Measurements from ENCODE around the gene NCKAP5L.

Gene NCKAP5L

DNA sequence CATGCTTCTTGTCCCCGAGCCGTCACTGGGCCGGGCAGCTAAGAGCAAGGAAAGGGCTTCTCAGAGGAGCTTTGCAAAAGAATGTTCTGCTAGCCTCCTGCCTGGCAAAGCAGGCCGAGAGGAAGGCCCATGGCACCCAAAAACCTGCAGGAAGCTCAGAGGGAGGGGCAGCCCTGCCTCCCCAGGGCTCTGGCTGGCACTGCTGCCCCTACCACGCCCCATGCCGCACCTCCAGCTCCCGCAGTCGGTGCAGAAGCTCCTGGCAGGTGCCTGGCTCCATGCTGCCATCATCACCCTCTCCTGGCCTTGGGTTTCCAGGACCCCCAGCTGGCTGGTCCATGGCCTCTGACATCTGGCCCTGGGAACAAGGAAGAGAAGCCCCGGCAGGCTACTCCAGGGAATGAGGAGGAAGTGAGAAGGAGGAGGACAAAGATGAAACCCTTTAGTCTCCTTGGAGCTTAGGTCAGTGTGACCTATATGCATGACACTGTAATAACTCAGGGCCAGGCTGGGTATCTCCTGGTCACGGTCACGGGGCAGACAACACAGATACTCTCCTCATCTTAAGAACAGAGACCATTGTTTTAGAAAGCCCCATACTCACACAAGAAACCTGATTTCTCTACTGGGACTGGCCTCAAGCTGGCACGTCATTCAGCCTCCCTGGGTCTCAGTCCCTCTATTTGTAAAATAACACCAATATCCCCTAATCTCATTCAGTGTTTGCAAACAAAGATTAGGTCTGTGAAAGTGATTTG, 24.3 kb downstream of the NCKAP5L start:
- no peak for DNase-seq (ENCODE audit: low read depth in 1 of 2, low spot score in 1 of 2)

DNA sequence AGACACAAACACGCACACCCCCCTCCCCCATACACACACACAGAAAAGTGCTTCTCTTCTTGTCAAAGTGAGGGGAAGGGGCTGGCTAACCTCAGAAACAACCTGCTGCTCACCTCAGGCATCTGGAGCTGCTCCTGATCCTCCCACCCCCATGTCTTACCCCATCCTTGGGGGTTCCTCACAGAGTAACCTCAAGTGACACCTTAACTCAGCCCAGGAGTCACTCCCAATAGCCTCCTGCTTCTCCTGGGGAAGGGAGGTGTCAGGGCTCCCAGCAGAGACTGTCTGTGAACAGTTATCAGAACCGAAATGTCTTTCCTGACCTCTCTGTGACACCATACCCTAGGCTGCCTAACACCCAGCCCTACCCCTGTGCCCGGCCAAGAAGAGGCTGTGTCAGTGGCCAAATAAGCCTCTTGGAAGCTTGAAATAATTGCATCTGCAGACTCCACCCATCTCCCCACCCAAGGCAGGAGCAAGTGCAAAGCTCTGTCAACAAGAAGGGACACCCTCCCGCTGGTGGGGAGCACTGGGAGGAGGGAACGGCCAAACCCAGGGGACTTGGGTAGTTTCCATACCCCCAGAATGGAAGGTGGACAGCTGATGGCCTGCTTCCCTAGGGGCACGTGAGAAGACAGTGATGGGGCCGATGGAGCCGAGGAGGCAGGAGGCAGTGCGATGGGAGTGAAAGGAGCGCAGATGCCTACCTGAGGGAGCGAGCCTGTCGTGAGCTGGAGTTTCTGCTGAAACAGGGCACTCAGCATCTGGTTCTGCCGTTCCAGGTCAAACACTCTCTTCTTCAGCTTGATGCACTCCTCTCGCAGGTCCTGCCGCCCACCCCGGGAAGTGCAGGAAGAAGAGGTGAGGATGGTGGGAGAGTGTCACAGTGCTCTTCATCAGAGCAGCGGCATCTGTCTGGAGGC, 26.8 kb downstream of the NCKAP5L start:
- DNase-seq (ENCODE audit: low read depth in 1 of 2, low spot score in 1 of 2), result no peak

DNA sequence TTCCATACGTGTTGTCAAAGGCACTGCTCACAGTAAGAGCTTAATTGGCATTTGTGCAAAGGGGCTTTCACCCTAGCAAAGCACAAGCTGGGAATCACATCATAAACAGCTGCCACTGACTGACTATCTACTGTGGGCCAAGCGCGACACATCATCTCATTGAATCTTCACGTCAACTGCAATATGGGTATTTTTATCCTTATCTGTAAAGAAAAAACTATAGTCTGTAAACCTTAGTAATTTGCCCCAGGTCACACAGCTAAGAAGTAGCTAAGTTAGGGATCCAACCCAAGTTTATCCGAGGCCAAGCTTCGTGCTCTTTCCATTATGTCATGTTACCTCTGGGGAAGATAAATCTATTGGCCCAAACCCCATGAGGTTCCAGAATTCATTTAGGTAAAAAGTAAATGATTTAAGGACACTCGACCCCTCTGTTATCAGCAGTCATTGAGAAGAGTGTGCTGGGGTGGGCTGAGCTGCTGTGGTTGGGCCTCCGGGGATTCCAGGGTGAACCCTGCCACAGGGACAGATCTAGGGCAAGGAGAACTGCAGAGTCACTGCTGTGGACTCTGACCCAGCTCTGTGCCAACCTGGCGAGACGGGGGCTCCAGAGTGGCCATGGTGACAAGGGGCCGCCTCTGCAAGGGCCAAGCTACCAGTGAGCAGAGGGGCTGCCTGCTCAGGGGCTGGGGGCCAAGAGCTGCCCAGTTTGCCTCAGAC, 27.6 kb downstream of the NCKAP5L start:
- DNase-seq (ENCODE audit: low read depth in 1 of 2, low spot score in 1 of 2), result no peak

DNA sequence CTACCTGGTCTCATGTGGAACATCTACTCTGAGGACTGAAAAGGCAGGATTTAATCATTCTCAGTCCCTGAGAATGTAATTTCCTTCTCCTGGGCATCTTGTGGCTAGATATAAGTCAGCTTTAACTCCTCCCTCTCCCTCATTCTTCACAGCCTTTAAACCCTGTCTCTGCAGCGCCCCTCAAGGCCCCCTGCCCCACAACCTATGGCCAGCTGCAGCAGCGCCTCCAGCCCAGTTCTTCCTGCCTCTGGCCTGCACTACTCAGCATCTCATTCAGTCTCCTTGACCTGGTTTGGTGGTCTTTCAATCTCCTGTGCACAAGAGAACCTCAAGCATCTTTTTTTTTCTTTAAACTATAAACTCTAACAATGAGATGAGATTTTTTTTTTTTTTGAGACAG, 29.3 kb downstream of the NCKAP5L start:
- DNase-seq (ENCODE audit: low read depth in 1 of 2, low spot score in 1 of 2), result no peak

DNA sequence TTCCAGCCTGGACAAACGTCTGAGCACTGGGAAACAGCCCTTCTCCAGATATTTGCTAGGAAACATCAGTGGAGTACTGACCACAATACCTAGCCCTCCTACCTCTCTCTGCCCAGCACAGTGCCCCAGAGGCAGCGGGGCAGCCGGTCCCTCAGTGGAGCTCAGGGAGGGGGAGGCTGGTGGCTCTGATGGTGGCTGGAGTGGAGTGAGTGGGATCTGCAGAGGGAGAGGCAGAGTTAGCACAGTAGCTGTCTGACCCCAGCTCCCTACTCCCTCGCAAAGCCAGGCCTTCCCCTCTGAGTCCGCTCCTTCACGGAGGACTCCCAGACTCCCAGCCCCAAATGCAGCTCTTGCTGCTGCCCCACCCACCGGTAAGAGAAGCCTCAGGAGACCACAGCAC, 30.0 kb downstream of the NCKAP5L start:
- no peak for DNase-seq (ENCODE audit: low read depth in 1 of 2, low spot score in 1 of 2)

DNA sequence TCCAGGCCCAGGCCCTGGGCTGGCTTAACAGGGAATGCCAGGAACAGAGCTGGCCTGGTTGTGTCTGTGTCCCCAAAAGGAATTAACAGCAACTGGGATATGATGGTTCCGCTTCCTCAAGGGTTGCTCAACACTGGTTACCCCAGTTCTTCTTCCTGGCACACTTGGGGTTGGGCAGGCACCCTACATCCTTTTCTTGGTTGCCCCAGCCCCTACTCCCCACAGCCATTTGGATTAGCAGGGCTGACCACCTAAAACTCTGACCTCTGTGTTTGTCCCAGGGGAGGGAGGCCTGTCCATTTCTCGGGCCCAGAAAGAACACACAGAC, 30.8 kb downstream of the NCKAP5L start:
- DNase-seq (ENCODE audit: low read depth in 1 of 2, low spot score in 1 of 2), result no peak

DNA sequence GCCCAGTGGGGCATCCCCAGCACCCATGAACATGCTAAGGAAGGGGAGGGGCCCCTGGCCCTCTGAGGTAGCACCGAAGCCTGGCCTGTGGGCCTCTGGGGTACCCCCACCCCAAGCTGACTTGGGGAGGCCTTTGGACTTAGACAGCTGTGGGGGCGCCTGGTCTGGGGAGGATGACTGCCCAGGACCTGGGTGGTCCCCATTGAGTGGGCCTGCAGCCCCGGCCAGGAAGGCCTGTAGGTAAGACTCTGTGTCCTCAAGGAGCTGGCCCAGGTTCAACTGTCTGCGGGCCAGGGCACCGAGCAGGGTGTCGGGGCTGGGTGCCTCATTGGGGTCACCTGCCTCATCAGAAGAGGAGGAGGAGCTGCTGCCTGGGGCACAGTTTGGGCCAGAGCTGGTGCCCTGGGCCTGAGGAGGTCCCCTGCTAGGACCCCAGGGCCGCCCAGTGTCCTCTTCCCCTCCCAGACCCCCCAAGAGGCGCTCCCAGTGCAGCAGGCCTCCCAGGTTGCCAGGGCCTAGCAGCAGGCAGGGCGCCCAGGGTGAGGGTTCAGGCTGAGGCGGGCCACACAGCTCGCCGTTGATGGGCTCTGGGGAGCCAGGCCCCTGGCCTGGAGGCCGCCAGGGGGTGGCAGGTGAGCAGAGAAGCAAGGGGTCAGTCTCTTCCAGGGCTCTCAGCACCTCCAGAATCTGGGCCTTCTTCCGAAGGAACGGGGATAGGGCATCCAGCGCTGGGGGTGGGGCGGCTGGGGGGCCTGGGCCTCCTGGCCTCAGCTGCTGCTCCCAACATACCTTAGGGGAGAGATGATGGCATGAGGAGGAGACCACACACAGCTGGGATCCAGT, 31.4 kb downstream of the NCKAP5L start:
- DNase-seq (ENCODE audit: low read depth in 1 of 2, low spot score in 1 of 2), result no peak

DNA sequence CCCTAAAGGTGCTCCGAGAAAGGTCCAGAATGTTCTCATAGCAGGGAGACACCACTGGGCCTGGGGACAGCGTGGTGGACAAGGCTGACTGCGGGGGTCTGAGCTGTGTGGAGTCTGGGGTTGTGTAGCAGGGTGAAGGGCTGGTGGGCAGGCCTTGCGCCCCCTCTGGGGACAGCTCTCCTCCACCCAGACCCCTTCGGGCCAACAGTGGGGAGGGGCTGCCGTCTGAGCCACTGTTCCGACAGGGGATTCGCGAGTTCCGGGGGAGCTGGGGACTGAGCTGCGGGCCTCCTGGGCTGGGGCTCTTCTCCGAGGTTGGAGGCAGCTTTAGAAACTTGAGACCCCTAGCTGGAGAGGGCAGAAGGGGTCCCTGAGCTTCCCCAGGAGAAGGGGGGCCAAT, 32.1 kb downstream of the NCKAP5L start:
- DNase-seq (ENCODE audit: low read depth in 1 of 2, low spot score in 1 of 2), result no peak

DNA sequence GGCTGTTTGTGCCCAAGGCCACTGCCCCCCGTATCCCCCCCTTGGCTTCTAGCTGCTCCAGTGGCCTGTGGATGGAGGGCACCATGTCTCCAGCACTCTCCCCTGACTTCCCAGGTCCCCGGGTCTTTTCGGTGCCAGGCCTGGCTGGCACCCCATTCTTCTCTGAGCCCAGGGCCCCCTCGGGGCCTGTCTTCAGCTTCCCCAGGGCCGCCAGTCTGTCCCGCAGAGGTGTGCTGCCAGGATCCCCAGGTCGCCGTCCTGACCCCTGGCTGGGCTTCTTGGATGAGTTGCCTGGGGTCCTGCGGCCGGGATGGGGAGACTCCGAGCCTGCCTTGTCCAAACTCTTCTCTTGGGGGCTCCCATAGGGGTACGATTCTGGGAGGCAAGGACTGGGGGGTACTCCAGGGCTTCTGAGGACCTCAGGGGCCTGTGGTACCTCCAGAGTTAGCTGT, 32.5 kb downstream of the NCKAP5L start:
- DNase-seq (ENCODE audit: low read depth in 1 of 2, low spot score in 1 of 2), result no peak

DNA sequence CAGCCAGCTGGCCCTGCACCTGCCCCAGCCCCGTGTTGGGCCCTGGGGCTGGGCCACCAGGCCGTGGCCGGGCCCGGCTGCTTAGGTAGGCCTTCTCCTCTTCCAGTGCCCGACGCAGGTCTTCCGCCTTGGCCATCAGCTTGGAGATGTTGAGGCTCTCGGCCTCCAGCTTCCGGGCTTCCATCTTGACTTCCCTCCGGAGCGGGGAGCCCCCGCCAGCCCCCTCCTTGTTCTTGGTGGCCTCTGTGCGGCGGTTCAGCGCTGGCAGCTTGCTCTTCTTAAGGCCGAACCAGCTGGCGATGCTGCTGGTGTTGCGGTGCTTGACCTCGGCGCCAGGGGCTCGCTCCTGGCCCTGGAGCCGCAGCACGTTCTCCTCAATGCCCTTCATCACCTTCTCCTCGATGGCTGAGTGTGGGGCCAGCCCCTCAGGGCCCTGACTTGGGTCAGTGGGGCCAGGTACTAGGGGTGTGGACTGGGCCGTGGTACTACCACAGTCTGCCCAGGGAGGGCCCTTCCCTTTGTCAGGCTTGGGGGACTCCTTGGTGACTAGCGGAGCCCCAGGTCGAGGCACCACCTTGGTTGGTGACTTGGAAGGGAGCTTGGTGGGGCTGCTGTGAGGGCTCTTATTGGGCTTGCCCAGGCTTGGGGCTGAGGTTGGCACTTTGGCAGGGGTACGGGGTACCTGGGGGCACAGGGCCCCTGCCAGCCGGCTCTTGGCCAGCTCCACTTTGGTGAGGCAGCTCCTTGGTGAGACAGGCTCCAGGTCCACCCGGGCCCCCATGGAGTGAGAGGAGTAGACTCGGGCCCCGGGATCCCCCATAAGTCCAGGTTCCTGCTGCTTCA, 33.2 kb downstream of the NCKAP5L start:
- DNase-seq (ENCODE audit: low read depth in 1 of 2, low spot score in 1 of 2), result no peak

DNA sequence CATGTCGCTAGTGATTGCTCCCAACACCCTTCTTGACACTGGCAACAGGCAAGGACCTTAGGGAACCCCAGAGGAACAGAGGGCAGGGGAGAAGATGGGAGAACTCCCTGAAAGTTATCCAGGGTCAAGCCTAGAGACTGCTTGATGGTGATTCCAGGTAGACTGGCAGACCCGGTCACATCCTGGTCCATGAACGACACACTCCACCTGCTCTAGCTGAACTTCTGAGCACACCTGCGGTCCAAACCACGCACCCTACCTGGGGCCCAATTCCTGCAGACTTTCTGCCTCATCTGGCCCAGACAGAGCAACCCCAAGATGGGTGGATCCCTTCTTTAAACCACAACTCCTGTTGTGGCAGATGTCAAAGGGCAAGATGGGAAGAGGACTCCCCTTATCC, 34.2 kb downstream of the NCKAP5L start:
- no peak for DNase-seq (ENCODE audit: low read depth in 1 of 2, low spot score in 1 of 2)

DNA sequence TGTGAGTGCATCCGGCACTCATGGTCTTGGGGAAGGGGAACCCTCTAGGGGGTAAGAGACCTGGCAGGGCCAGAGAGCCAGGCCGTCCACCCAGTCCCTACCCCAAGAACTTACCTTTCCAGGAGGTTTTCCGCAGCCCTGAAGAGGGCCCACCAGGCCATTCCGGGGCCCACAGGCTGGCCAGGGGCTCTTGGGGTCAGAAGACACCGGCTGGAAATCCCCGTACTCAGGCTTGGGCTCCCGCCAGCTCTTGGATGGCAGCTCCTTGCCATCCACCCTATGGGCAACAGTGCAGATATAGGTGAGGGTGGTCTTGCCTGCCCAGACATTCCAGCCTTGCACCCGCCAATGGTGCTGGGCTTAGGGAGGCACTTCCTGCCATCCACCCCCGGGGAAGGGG, 34.6 kb downstream of the NCKAP5L start:
- DNase-seq (ENCODE audit: low read depth in 1 of 2, low spot score in 1 of 2), result no peak

DNA sequence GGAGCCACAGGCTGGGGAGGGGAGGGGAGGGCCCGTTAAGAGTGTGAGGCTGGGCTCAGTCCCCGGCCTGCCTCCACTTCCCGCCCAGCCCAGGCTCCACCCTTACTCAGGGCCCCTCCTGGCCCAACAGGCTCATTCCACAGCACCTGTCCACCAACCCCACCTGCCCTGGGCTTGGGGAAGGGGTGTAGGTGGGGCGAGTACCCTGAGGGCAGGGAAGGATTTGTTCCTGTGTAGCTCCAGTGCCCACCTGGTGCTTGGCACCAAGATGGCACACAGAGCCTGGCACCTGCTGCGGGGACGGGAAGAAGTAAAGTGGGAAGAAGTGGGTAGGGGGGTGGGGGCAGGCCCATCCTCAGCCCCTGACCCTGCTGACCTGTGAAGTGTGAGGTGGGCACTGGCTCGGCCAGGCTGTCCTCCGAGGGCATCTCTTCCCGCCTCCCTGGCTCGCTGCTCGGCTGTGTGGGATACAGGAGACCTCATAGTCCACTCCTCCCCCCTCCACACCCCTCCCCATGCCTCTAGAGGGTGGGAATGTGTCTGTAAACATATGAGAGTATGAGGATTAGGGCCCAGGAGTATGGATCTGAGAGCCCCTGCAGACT, 35.1 kb downstream of the NCKAP5L start:
- no peak for DNase-seq (ENCODE audit: low read depth in 1 of 2, low spot score in 1 of 2)

DNA sequence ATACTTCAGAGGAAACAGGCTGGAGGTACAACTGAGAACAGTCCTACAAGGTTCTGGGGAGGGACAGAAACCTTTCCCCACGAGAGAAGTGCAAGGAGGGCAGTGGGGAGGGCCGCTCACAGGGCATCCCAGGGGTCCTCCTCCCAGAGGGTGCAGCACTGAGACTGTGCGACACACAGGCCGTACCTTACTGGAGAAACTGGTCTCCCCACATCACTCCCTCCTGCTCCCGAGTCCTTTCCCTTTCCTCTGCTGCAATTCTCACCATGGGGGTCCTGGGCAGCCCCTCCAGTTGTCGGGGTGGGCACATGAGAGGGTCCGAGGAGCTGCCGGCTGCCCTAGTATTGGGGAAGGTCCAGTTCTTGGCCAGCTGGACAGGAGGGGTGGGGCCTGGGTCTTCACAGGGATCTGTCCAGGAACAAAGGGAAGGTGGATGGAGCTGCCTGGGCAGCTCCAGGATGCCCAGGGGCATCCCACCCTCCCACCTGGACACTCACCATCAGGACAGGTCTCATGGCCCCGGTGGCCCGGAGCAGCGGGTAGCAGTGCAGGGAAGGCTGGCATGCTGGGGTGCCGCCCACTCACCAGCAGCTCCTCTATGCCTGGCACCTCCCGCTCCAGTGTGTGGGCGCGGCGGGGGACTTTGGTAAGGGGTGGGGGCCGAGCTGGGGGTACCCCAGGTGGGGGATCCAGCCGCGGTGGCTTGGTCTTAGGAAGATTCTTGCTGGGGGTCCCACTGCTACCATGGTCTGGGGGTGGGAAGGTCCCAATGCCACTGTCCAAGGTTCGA, 35.8 kb downstream of the NCKAP5L start:
- DNase-seq (ENCODE audit: low read depth in 1 of 2, low spot score in 1 of 2), result no peak

DNA sequence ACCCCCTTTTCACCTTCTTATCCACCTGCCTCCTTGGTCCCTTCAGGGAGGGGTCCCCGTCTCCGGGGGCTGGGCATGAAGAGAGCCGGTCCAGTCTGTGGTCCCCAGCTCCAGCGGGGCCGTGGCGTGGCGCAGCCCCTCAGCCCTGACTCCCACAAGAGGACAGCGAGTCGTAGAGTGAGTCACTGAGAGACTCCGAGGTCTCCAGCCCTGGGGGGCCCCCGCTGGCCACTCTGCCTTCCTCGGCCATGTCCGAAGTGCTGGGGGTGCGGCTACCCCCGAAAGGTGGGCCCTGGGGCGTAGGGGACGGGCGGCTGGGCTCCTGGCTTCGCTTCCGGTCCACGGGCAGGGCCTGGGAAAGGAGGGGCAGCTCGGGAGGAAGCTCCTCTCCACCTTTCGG, 36.5 kb downstream of the NCKAP5L start:
- DNase-seq (ENCODE audit: low read depth in 1 of 2, low spot score in 1 of 2), result no peak

DNA sequence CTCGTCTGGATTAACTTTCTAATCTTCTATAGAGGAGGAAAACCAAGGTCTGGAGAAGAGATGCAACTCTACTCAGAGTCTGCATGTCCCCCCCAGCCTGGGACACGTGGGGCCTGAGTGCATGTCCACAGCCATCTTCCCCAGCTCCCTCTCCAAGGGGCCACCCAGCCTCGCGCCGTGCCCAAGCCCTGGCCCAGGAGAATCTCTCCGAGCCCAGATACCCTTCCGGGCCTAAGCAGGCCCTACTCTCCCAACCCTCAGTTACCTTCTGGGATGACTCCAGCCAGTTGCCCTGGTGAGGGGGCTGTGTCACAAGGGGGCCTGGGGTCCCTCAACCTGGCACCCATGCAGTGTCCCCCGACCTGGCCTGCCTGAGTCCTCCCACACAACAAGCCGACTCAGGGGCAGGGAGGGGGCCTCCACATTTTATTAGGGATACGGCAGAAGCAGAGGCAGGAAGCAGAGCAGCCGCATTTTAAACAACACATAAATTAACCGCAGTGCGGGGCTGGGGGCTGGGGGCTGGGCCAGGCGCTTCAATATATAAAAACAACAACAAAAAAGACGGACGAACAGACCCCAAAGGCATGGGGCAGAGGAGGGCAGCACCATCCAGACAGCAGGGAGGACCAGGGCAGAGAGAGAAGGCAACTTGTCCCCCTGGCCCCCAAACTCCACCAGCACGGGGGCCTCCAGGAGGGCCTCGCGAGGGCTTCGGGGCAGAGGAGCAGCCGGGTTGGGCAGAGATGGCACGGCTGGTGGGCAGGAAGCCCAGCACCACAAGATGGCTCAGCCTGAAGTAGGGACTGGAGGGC, 37.3 kb downstream of the NCKAP5L start:
- no peak for DNase-seq (ENCODE audit: low read depth in 1 of 2, low spot score in 1 of 2)

DNA sequence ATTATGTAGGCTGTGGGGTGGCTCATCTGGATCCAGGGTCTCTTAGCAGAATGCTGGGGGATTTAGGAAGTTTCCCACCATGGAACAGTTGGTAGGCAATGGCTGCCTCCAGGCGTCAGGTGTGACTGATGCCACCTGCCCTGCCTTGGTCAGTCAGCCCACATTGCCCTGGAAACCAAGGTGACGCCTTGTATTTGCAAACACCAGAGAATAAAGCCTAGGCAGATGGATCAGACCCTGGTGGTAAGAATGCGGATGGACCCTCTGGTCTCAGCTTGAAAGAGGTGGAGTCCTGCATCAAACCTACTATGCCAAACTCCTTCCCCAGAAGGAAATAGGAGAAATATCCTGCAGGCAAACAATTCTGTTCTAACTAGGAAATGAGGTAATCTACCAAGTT, 38.2 kb downstream of the NCKAP5L start:
- no peak for DNase-seq (ENCODE audit: low read depth in 1 of 2, low spot score in 1 of 2)

DNA sequence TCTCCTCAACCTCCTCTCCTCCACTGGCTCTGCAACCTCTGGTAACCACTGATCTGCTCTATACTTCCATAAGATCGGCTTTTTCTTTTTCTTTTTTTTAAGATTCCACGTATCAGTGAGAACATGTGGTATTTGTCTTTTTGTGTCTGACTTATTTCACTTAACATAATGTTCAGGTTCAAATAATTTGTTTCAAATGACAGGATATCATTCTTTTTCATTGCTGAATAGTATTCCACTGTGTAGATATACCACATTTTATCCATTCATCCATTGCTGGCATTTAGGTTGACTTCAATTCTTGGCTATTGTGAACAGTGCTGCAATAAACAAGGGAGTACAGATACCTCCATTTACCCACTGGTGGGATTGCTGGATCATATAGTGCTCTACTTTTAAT, 40.5 kb downstream of the NCKAP5L start:
- DNase-seq (ENCODE audit: low read depth in 1 of 2, low spot score in 1 of 2), result no peak
